ENCODE data around the gene SLC39A1.

DNA sequence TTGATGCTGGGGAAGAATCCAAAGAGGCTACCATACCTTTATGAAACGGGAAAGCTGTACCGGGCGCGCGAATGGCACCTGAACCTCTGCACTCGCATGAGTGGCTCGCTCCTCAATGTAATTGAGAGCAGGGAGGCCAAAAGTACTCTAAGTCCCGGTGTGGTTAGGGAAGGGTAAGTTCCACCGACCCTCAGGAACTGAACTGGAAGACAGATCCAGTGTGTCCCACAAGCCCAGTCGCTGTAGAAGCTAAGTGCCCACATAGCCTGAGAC is 41.6 kb downstream of the SLC39A1 start:
- no peak for TF ChIP-seq POLR2AphosphoS5 (IDR thresholded peaks at IDR 0.05)
- TF ChIP-seq, protein P1, sequence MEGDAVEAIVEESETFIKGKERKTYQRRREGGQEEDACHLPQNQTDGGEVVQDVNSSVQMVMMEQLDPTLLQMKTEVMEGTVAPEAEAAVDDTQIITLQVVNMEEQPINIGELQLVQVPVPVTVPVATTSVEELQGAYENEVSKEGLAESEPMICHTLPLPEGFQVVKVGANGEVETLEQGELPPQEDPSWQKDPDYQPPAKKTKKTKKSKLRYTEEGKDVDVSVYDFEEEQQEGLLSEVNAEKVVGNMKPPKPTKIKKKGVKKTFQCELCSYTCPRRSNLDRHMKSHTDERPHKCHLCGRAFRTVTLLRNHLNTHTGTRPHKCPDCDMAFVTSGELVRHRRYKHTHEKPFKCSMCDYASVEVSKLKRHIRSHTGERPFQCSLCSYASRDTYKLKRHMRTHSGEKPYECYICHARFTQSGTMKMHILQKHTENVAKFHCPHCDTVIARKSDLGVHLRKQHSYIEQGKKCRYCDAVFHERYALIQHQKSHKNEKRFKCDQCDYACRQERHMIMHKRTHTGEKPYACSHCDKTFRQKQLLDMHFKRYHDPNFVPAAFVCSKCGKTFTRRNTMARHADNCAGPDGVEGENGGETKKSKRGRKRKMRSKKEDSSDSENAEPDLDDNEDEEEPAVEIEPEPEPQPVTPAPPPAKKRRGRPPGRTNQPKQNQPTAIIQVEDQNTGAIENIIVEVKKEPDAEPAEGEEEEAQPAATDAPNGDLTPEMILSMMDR (IDR thresholded peaks at IDR 0.05) = no peak
- TF ChIP-seq POLR2A (IDR thresholded peaks at IDR 0.05) = no peak
- no peak for TF ChIP-seq EP300 (IDR thresholded peaks at IDR 0.05)

All from upper lobe of left lung (tissue), 4 donors.